ENCODE data around the gene IL1R2.

IL1R2 gene

GRCh38 chr2:101986804-101987740, 4.7 kb upstream of the IL1R2 start:
- no peak for TF ChIP-seq CTCF (IDR thresholded peaks at IDR 0.05; ENCODE audit: insufficient read depth, low read length)
- no peak for TF ChIP-seq SPI1 (IDR thresholded peaks at IDR 0.05; ENCODE audit: borderline replicate concordance, low read depth)
- TF ChIP-seq POLR2AphosphoS5 (IDR thresholded peaks at IDR 0.05; ENCODE audit: low read depth) = no peak
- no peak for TF ChIP-seq REST (IDR thresholded peaks at IDR 0.05; ENCODE audit: insufficient replicate concordance, low read depth)
- no peak for TF ChIP-seq GABPA (IDR thresholded peaks at IDR 0.05; ENCODE audit: low read depth)
- Histone ChIP-seq H3K27ac (replicated peaks) (no peak overlapping the region), H3K27me3 (ENCODE audit: insufficient read depth, poor library complexity, severe bottlenecking) (no peaks in the 10 kb centered on the region), H3K4me3 (replicated peaks; ENCODE audit: insufficient read depth, low read length) (no peak overlapping the region)
- no peak for DNase-seq (ENCODE audit: low read depth in 1 of 2, low spot score in 1 of 2)

GRCh38 chr2:101987832-101988231, 3.9 kb upstream of the IL1R2 start:
- H3K27me3 ChIP-seq (ENCODE audit: insufficient read depth, poor library complexity, severe bottlenecking) = no peaks in the 10 kb centered on the region
- no peak for DNase-seq (ENCODE audit: low read depth in 1 of 2, low spot score in 1 of 2)
- TF ChIP-seq SPI1 (IDR thresholded peaks at IDR 0.05; ENCODE audit: borderline replicate concordance, low read depth) (no peak), POLR2AphosphoS5 (IDR thresholded peaks at IDR 0.05; ENCODE audit: low read depth) (no peak)
- no peak overlapping the region for H3K27ac ChIP-seq (replicated peaks)
- no peak overlapping the region for H3K4me3 ChIP-seq (replicated peaks; ENCODE audit: insufficient read depth, low read length)

- TF ChIP-seq SPI1 (IDR thresholded peaks at IDR 0.05; ENCODE audit: borderline replicate concordance, low read depth) (no peak), CTCF (IDR thresholded peaks at IDR 0.05; ENCODE audit: insufficient read depth, low read length) (no peak), REST (IDR thresholded peaks at IDR 0.05; ENCODE audit: insufficient replicate concordance, low read depth) (no peak), GABPA (IDR thresholded peaks at IDR 0.05; ENCODE audit: low read depth) (no peak), POLR2AphosphoS5 (IDR thresholded peaks at IDR 0.05; ENCODE audit: low read depth) (no peak)
- Histone ChIP-seq H3K4me3 (replicated peaks; ENCODE audit: insufficient read depth, low read length) (no peak overlapping the region), H3K27me3 (ENCODE audit: insufficient read depth, poor library complexity, severe bottlenecking) (no peaks in the 10 kb centered on the region)
Measured at GRCh38 chr2:101988541-101988940, 3.2 kb upstream of the IL1R2 start.

GRCh38 chr2:101989740-101990460, 1.9 kb upstream of the IL1R2 start:
- H3K27me3 ChIP-seq (ENCODE audit: insufficient read depth, poor library complexity, severe bottlenecking) = no peaks in the 10 kb centered on the region
- no peak overlapping the region for H3K4me3 ChIP-seq (replicated peaks; ENCODE audit: insufficient read depth, low read length)
- TF ChIP-seq POLR2AphosphoS5 (IDR thresholded peaks at IDR 0.05; ENCODE audit: low read depth) = no peak
- TF ChIP-seq GABPA (IDR thresholded peaks at IDR 0.05; ENCODE audit: low read depth) = no peak
- TF ChIP-seq SPI1 (IDR thresholded peaks at IDR 0.05; ENCODE audit: borderline replicate concordance, low read depth) = no peak
- no peak for TF ChIP-seq CTCF (IDR thresholded peaks at IDR 0.05; ENCODE audit: insufficient read depth, low read length)
- TF ChIP-seq REST (IDR thresholded peaks at IDR 0.05; ENCODE audit: insufficient replicate concordance, low read depth) = no peak
- no peak for DNase-seq (ENCODE audit: low read depth in 1 of 2, low spot score in 1 of 2)
- no peak overlapping the region for H3K27ac ChIP-seq (replicated peaks)

More at GRCh38 chr2:101988541-101988940, 3.2 kb upstream of the IL1R2 start:
- no peak for DNase-seq (ENCODE audit: low read depth in 1 of 2, low spot score in 1 of 2)
- no peak overlapping the region for H3K27ac ChIP-seq (replicated peaks)

Measured in HL-60 (cell line).